Dermis microvascular lymphatic vessel endothelial cell (primary cell): ENCODE data around the gene ETS2. TPM values are rescaled to one million over a fixed set of nuclear protein-coding genes. Genes with fewer than 3 reads are reported as not detected.
"Not testable (repeated sequence)": the region's sequence is repeated elsewhere in the genome, so short reads cannot be mapped to it uniquely, and the experiment has no call there.

Experiments
- DNase-seq, 2 donors: peaks; one replicate each; pipeline versions ENCODE4 v3.0.0 to v3.0.0-alpha.2; 2010; ENCODE audit warnings: low read depth in 2 of 2
- total RNA-seq: library from RNA; depleted of rRNA; stranded (reverse); fragments of >200 nt; gene quantifications from 2 replicates; pipeline ENCODE4 v1.2.1, GENCODE V29; 2014

ETS2 gene
- total RNA-seq, 1 donor from 2014 or later = 20.9 TPM

GRCh38 chr21:38817371-38818324 lies 11.9 kb downstream of the ETS2 start:
- DNase-seq = no peak

GRCh38 chr21:38818325-38818723 lies 12.6 kb downstream of the ETS2 start:
- DNase-seq = no peak

- DNase-seq = no peak
Observed at GRCh38 chr21:38819051-38819718, 13.5 kb downstream of the ETS2 start.

- DNase-seq = no peak
Observed at GRCh38 chr21:38819719-38820159, 14.0 kb downstream of the ETS2 start.

- DNase-seq = no peak
Observed at GRCh38 chr21:38820471-38821239, 14.9 kb downstream of the ETS2 start.

GRCh38 chr21:38821248-38821647 lies 15.5 kb downstream of the ETS2 start:
- DNase-seq = no peak

GRCh38 chr21:38821959-38822682 lies 16.4 kb downstream of the ETS2 start:
- DNase-seq = no peak

GRCh38 chr21:38822778-38823238 lies 17.1 kb downstream of the ETS2 start:
- no peak for DNase-seq

GRCh38 chr21:38823737-38824123 lies 18.0 kb downstream of the ETS2 start:
- DNase-seq = peak in 1 of 2 donors; percentile 30

- no peak for DNase-seq
Observed at GRCh38 chr21:38824124-38824822, 18.5 kb downstream of the ETS2 start.

GRCh38 chr21:38825269-38825668 lies 19.5 kb downstream of the ETS2 start:
- DNase-seq = no peak

- no peak for DNase-seq
Observed at GRCh38 chr21:38825921-38826320, 20.2 kb downstream of the ETS2 start.

- not testable (repeated sequence) for DNase-seq
Observed at GRCh38 chr21:38828111-38828510, 22.4 kb downstream of the ETS2 start.

GRCh38 chr21:38830671-38831525 lies 25.2 kb downstream of the ETS2 start:
- no peak for DNase-seq

GRCh38 chr21:38831526-38832467 lies 26.1 kb downstream of the ETS2 start:
- peak in 1 of 2 donors; percentile 16 for DNase-seq

GRCh38 chr21:38832664-38833063 lies 26.9 kb downstream of the ETS2 start:
- DNase-seq = no peak

GRCh38 chr21:38833117-38833516 lies 27.4 kb downstream of the ETS2 start:
- DNase-seq = no peak

- DNase-seq = no peak
Observed at GRCh38 chr21:38834725-38835124, 29.0 kb downstream of the ETS2 start.
